ENCODE data around the gene CAST.
A peak's percentile ranks its signal among the peaks of the same experiment; 100 is the strongest.

CAST gene

GRCh38 chr5:96718635-96719077 is 56.5 kb downstream of the CAST start:
- H3K4me3 Mint-ChIP-seq: no peak overlapping the region
- intact Hi-C loops (cut with micrococcal nuclease): no loop called here
- peak overlapping the region; percentile 0 for H3K27ac Mint-ChIP-seq
- H3K4me1 Mint-ChIP-seq (ENCODE audit: low read depth): peaks cover 32% of the 10 kb centered on the region
- no peaks in the 10 kb centered on the region for H3K27me3 Mint-ChIP-seq
- no peaks in the 10 kb centered on the region for H3K9me3 Mint-ChIP-seq
- H3K36me3 Mint-ChIP-seq (ENCODE audit: low read depth): peaks cover 46% of the 10 kb centered on the region

DNA sequence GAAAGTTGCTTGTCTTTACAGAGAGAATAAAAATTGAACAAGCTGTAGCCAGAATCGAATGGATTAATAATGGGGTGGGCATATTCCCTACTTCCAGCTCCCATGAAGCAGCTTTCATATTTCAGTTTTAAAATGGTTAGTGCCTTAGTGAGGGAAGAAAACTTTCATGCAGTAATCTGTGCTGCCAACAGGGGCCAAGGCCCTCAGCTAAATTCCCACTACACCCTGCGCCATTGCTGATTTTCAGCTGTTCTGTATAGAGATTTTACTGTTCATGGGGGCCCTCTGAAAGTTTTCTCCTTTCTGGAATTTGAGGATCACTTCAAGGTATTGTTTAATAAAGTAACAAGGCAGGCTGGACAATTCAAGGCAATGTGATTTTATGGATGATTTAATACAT is 58.2 kb downstream of the CAST start:
- Mint-ChIP-seq H3K4me1 (ENCODE audit: low read depth) (peaks cover 21% of the 10 kb centered on the region), H3K9me3 (no peaks in the 10 kb centered on the region), H3K36me3 (ENCODE audit: low read depth) (peaks cover 51% of the 10 kb centered on the region), H3K4me3 (no peak overlapping the region), H3K27me3 (no peaks in the 10 kb centered on the region), H3K27ac (no peak overlapping the region)
- intact Hi-C loops (cut with micrococcal nuclease): no loop called here

- intact Hi-C loops (cut with micrococcal nuclease): no loop called here
- Mint-ChIP-seq H3K27ac (no peak overlapping the region), H3K36me3 (ENCODE audit: low read depth) (peaks cover 52% of the 10 kb centered on the region), H3K4me3 (no peak overlapping the region), H3K9me3 (no peaks in the 10 kb centered on the region), H3K27me3 (no peaks in the 10 kb centered on the region), H3K4me1 (ENCODE audit: low read depth) (peaks cover 21% of the 10 kb centered on the region)
Measured at GRCh38 chr5:96721351-96721977, 59.3 kb downstream of the CAST start.

- Mint-ChIP-seq H3K27me3 (no peaks in the 10 kb centered on the region), H3K36me3 (ENCODE audit: low read depth) (peaks cover 62% of the 10 kb centered on the region), H3K4me1 (ENCODE audit: low read depth) (no peaks in the 10 kb centered on the region), H3K27ac (no peak overlapping the region), H3K9me3 (no peaks in the 10 kb centered on the region), H3K4me3 (no peak overlapping the region)
- intact Hi-C loops (cut with micrococcal nuclease): no loop called here
Measured at GRCh38 chr5:96725257-96725656, 63.1 kb downstream of the CAST start.

- no peak overlapping the region for H3K27ac Mint-ChIP-seq
- no peak overlapping the region for H3K4me3 Mint-ChIP-seq
Measured at GRCh38 chr5:96726802-96727201, 64.6 kb downstream of the CAST start.

DNA sequence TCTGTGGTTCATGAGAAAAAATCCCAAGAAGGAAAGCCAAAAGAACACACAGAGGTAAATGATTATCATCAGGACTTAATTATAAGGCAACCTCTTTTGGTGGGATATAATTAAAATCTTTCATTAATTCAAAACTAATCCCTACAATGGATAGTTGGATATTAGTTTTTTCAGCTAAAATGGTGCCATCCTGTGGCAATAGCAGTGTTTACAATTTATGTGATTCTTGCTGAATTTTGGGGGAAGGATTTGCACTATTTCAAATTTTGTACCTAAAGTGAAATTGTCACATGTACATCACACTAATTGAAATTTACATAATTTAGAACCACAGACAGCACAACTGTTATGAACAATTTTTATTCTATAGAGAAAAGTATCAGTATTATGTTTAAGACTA is 67.0 kb downstream of the CAST start:
- peaks cover 5% of the 10 kb centered on the region for H3K4me1 Mint-ChIP-seq (ENCODE audit: low read depth)
- no peak overlapping the region for H3K27ac Mint-ChIP-seq
- no peak overlapping the region for H3K4me3 Mint-ChIP-seq
- peaks cover 77% of the 10 kb centered on the region for H3K36me3 Mint-ChIP-seq (ENCODE audit: low read depth)
- intact Hi-C loops (cut with micrococcal nuclease): loop anchor here (1.0 kb wide), 1 partner anchor 115 kb away; no protein-coding TSS in a partner anchor
- H3K9me3 Mint-ChIP-seq: no peaks in the 10 kb centered on the region
- H3K27me3 Mint-ChIP-seq: no peaks in the 10 kb centered on the region

More at GRCh38 chr5:96726802-96727201, 64.6 kb downstream of the CAST start:
- H3K4me1 Mint-ChIP-seq (ENCODE audit: low read depth): no peaks in the 10 kb centered on the region
- intact Hi-C loops (cut with micrococcal nuclease): no loop called here
- no peaks in the 10 kb centered on the region for H3K27me3 Mint-ChIP-seq
- peaks cover 77% of the 10 kb centered on the region for H3K36me3 Mint-ChIP-seq (ENCODE audit: low read depth)
- H3K9me3 Mint-ChIP-seq: no peaks in the 10 kb centered on the region

DNA sequence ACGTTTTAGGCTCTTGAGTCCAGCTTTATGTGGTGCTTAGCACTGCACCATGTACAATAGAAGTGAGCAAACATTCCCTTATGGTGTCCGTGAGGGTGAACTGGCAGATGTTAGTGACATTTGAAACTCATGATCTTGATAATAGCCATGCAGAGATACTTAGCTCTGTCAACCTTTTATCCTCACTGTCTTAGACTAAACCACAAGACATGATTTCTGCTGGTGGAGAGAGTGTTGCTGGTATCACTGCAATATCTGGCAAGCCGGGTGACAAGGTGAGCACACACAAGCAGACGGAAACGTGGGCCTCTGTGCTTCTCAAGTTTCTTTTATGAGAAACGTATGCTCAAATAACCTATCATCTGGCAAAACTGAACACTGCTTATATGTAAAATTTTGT is 68.4 kb downstream of the CAST start:
- H3K27me3 Mint-ChIP-seq: no peaks in the 10 kb centered on the region
- peaks cover 80% of the 10 kb centered on the region for H3K36me3 Mint-ChIP-seq (ENCODE audit: low read depth)
- no peaks in the 10 kb centered on the region for H3K9me3 Mint-ChIP-seq
- H3K4me1 Mint-ChIP-seq (ENCODE audit: low read depth): peaks cover 12% of the 10 kb centered on the region
- no peak overlapping the region for H3K27ac Mint-ChIP-seq
- intact Hi-C loops (cut with micrococcal nuclease): no loop called here
- H3K4me3 Mint-ChIP-seq: no peak overlapping the region

GRCh38 chr5:96733771-96734500 is 71.8 kb downstream of the CAST start:
- no peaks in the 10 kb centered on the region for H3K9me3 Mint-ChIP-seq
- H3K4me3 Mint-ChIP-seq: no peak overlapping the region
- intact Hi-C loops (cut with micrococcal nuclease): no loop called here
- peaks cover 90% of the 10 kb centered on the region for H3K36me3 Mint-ChIP-seq (ENCODE audit: low read depth)
- no peak overlapping the region for H3K27ac Mint-ChIP-seq
- peaks cover 12% of the 10 kb centered on the region for H3K4me1 Mint-ChIP-seq (ENCODE audit: low read depth)
- H3K27me3 Mint-ChIP-seq: no peaks in the 10 kb centered on the region

DNA sequence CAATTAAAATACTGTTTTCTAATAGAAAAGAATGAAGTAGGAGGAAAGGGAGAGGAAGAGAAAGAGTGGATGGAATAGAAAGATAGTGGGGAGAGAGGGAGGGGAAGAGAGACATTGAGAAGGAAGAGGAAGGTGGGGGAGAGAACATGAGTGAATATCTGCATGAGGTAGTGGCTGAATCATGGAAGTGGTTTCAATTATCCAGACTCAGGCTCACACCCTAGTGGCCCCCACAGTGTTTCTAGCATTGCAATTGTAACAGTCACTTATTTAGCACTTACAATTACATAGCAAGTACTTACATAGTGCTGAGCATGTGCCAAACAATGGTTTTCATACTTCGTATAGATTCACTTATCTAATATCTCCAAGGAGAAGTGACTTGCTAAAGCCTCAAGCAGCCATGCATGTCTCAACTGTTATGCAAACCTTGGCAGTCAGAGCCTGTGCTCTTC is 72.7 kb downstream of the CAST start:
- Mint-ChIP-seq H3K27ac (no peak overlapping the region), H3K4me1 (ENCODE audit: low read depth) (peaks cover 12% of the 10 kb centered on the region), H3K36me3 (ENCODE audit: low read depth) (peaks cover 84% of the 10 kb centered on the region), H3K9me3 (no peaks in the 10 kb centered on the region), H3K27me3 (no peaks in the 10 kb centered on the region), H3K4me3 (no peak overlapping the region)
- intact Hi-C loops (cut with micrococcal nuclease): no loop called here

DNA sequence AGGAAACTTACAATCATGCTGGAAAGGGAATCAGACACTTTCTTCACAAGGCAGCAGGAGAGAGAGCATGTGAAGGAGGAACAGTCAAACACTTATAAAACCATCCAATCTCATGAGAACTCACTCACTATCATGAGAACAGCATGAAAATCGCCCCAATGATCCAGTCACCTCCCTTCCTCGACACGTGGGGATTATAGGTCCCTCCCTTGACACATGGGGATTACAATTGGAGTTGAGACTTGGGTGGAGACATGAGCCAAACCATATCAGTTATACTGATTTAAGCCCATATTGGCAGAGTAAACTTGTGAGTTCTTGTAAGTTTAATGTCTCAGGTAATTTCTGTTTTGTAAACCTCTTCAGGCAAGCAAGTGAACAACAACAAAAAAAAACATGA is 74.8 kb downstream of the CAST start:
- Mint-ChIP-seq H3K9me3 (no peaks in the 10 kb centered on the region), H3K27me3 (no peaks in the 10 kb centered on the region), H3K4me1 (ENCODE audit: low read depth) (peaks cover 19% of the 10 kb centered on the region), H3K27ac (no peak overlapping the region), H3K4me3 (no peak overlapping the region), H3K36me3 (ENCODE audit: low read depth) (peaks cover 85% of the 10 kb centered on the region)
- intact Hi-C loops (cut with micrococcal nuclease): no loop called here

- intact Hi-C loops (cut with micrococcal nuclease): no loop called here
- H3K4me3 Mint-ChIP-seq: no peak overlapping the region
- H3K27me3 Mint-ChIP-seq: no peaks in the 10 kb centered on the region
- H3K9me3 Mint-ChIP-seq: no peaks in the 10 kb centered on the region
- peaks cover 94% of the 10 kb centered on the region for H3K36me3 Mint-ChIP-seq (ENCODE audit: low read depth)
- peaks cover 18% of the 10 kb centered on the region for H3K4me1 Mint-ChIP-seq (ENCODE audit: low read depth)
- H3K27ac Mint-ChIP-seq: no peak overlapping the region
Measured at GRCh38 chr5:96741106-96741505, 78.9 kb downstream of the CAST start.

- intact Hi-C loops (cut with micrococcal nuclease): no loop called here
- H3K4me1 Mint-ChIP-seq (ENCODE audit: low read depth): peaks cover 18% of the 10 kb centered on the region
- no peak overlapping the region for H3K4me3 Mint-ChIP-seq
- H3K9me3 Mint-ChIP-seq: no peaks in the 10 kb centered on the region
- H3K36me3 Mint-ChIP-seq (ENCODE audit: low read depth): peaks cover 94% of the 10 kb centered on the region
- no peaks in the 10 kb centered on the region for H3K27me3 Mint-ChIP-seq
- no peak overlapping the region for H3K27ac Mint-ChIP-seq
Measured at GRCh38 chr5:96741891-96742309, 79.7 kb downstream of the CAST start.

DNA sequence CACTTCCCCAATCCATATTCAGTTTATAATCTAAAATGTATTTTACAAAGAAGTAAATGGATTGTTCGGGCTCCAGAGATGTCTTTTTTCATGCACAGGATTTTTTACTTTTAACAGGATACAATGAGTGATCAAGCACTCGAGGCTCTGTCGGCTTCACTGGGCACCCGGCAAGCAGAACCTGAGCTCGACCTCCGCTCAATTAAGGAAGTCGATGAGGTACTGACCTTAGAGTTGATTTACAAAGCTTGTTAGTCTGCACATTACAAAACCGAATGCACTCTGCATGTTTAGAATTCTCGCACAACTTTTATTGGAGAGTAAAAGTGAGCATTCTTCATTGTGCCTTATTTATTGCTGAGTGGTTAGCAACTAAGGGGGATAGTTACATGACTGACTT is 80.4 kb downstream of the CAST start:
- H3K27me3 Mint-ChIP-seq: no peaks in the 10 kb centered on the region
- no peak overlapping the region for H3K27ac Mint-ChIP-seq
- intact Hi-C loops (cut with micrococcal nuclease): no loop called here
- no peak overlapping the region for H3K4me3 Mint-ChIP-seq
- H3K9me3 Mint-ChIP-seq: no peaks in the 10 kb centered on the region
- peaks cover 18% of the 10 kb centered on the region for H3K4me1 Mint-ChIP-seq (ENCODE audit: low read depth)
- H3K36me3 Mint-ChIP-seq (ENCODE audit: low read depth): peaks cover 94% of the 10 kb centered on the region

DNA sequence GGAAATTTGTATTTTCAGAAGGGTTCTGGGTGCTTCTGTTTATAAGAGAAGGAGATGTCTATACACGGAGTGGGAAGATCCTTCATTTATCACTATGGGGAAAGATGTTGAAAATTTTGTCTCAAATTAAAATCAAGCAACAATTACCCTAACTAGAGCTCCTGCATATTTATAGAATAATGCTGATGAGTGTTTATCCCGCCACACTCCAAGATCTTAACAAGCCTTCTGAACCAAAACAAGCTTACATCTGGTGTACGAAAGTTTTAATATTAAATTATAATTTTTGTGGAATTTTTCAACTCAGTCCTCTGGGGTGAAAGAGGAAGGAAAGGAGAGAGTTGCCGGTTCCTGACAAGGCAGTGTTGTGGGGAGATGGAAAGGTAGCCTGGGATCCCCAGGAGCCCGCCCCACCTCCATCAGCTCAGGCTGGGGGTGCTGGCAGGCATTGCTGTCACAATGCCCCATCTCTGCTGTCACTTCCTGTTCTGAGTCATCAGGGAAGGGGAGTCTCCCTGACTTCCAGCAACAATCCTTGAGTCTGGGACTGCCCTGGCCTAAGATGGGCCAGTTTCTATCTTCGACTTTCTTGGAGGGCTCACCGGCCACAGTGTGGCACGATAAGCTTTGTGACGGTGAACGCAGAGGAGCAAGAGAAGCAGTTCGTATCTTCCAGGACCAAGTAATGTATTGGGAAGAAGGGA is 81.0 kb downstream of the CAST start:
- Mint-ChIP-seq H3K27me3 (no peaks in the 10 kb centered on the region), H3K9me3 (no peaks in the 10 kb centered on the region), H3K36me3 (ENCODE audit: low read depth) (peaks cover 94% of the 10 kb centered on the region), H3K27ac (no peak overlapping the region), H3K4me3 (no peak overlapping the region), H3K4me1 (ENCODE audit: low read depth) (peaks cover 18% of the 10 kb centered on the region)
- intact Hi-C loops (cut with micrococcal nuclease): no loop called here
